Muscle of back (tissue), 10 donors: ENCODE results near the gene EXOC6B. TPM values are rescaled to one million over a fixed set of nuclear protein-coding genes. Genes with fewer than 3 reads are reported as not detected.

Experiments used
- polyA plus RNA-seq, 10 donors: library from polyadenylated mRNA; unstranded; fragments of 120-200 nt; gene quantifications; one replicate each; pipeline ENCODE4 v1.2.1, GENCODE V29; 2013; ENCODE audit not compliant: insufficient read length in 10 of 10

Gene EXOC6B
- polyA plus RNA-seq, 10 donors: 9.1 to 15.4 (median 12.0) TPM

Other genes starting within 250 kb of the EXOC6B start
- 1 to 10 TPM; 2.7 to 4.8 (median 3.5) TPM for gene SPR, start 61.4 kb upstream of the EXOC6B start, polyA plus RNA-seq
- gene EMX1, start 91.5 kb upstream of the EXOC6B start, polyA plus RNA-seq: under 1 TPM in 2 of 10 donors, not detected in 8; 0.20 to 0.27 TPM
- 1 to 10 TPM; 4.8 to 7.8 (median 6.3) TPM for gene SFXN5, start 245.7 kb upstream of the EXOC6B start, polyA plus RNA-seq